ENCODE data around the gene TBX18. TPM values are rescaled to one million over a fixed set of nuclear protein-coding genes. Genes with fewer than 3 reads are reported as not detected.

Gene TBX18
- total RNA-seq, 2 experiments from 2014 or later: not detected

GRCh38 chr6:84762220-84763002 is 2.0 kb downstream of the TBX18 start:
- Histone ChIP-seq H3K9me2 (ENCODE audit: insufficient read depth, low read length) (no peaks in the 10 kb centered on the region), H3K79me2 (ENCODE audit: insufficient read depth, low read depth, low read length) (no peaks in the 10 kb centered on the region), H3K27ac (ENCODE audit: low read depth, low read length, poor library complexity, severe bottlenecking) (no peak overlapping the region), H3K4me2 (ENCODE audit: low read length) (no peak overlapping the region), H4K20me1 (ENCODE audit: insufficient read depth, low read length) (no peaks in the 10 kb centered on the region), H3K4me3 (ENCODE audit: low read depth, low read length, poor library complexity, severe bottlenecking) (no peak overlapping the region), H3K9me3 (ENCODE audit: low read length) (no peaks in the 10 kb centered on the region), H3K4me1 (ENCODE audit: insufficient read depth, low read length, poor library complexity, severe bottlenecking) (no peaks in the 10 kb centered on the region), H2AFZ (ENCODE audit: low read length) (no peak overlapping the region), H3K36me3 (ENCODE audit: insufficient read depth, low read length) (no peaks in the 10 kb centered on the region)
- ChIA-PET CTCF (ENCODE audit: unreplicated experiment) (no interaction called here), POLR2A (no interaction called here)
- BruUV-seq (replicated peaks): no TSS peak
- no peak for DNase-seq (ENCODE audit: low spot score)
- intact Hi-C loops (cut with micrococcal nuclease; ENCODE audit: unreplicated experiment): no loop called here
- TF ChIP-seq EZH2phosphoT487 (IDR thresholded peaks at IDR 0.05; ENCODE audit: borderline replicate concordance, low read depth, low read length) (no peak), CTCF (conservative IDR thresholded peaks at IDR 0.05; ENCODE audit: low read length) (no peak)

GRCh38 chr6:84758486-84758885 is 5.9 kb downstream of the TBX18 start:
- no peak overlapping the region for H3K4me2 ChIP-seq (ENCODE audit: low read length)
- H4K20me1 ChIP-seq (ENCODE audit: insufficient read depth, low read length): no peaks in the 10 kb centered on the region
- no peaks in the 10 kb centered on the region for H3K79me2 ChIP-seq (ENCODE audit: insufficient read depth, low read depth, low read length)
- no peak overlapping the region for H2AFZ ChIP-seq (ENCODE audit: low read length)
- no peaks in the 10 kb centered on the region for H3K9me3 ChIP-seq (ENCODE audit: low read length)
- no peaks in the 10 kb centered on the region for H3K4me1 ChIP-seq (ENCODE audit: insufficient read depth, low read length, poor library complexity, severe bottlenecking)
- no peaks in the 10 kb centered on the region for H3K36me3 ChIP-seq (ENCODE audit: insufficient read depth, low read length)
- intact Hi-C loops (cut with micrococcal nuclease; ENCODE audit: unreplicated experiment): no loop called here
- TF ChIP-seq CTCF (conservative IDR thresholded peaks at IDR 0.05; ENCODE audit: low read length): no peak
- TF ChIP-seq EZH2phosphoT487 (IDR thresholded peaks at IDR 0.05; ENCODE audit: borderline replicate concordance, low read depth, low read length): no peak
- BruUV-seq (replicated peaks): no TSS peak
- H3K9me2 ChIP-seq (ENCODE audit: insufficient read depth, low read length): no peaks in the 10 kb centered on the region
- ChIA-PET CTCF (ENCODE audit: unreplicated experiment) (no interaction called here), POLR2A (interaction anchor here (0.6 to 0.9 kb wide), 3 partner anchors 12 to 1160 kb away, joined by 3 to 4 read pairs (median 3); no protein-coding TSS in a partner anchor)
- DNase-seq (ENCODE audit: low spot score): no peak
- no peak overlapping the region for H3K27ac ChIP-seq (ENCODE audit: low read depth, low read length, poor library complexity, severe bottlenecking)
- H3K4me3 ChIP-seq (ENCODE audit: low read depth, low read length, poor library complexity, severe bottlenecking): no peak overlapping the region

- Histone ChIP-seq H3K4me3 (ENCODE audit: low read depth, low read length, poor library complexity, severe bottlenecking) (no peak overlapping the region), H2AFZ (ENCODE audit: low read length) (no peak overlapping the region), H3K36me3 (ENCODE audit: insufficient read depth, low read length) (no peaks in the 10 kb centered on the region), H3K4me1 (ENCODE audit: insufficient read depth, low read length, poor library complexity, severe bottlenecking) (no peaks in the 10 kb centered on the region), H3K4me2 (ENCODE audit: low read length) (no peak overlapping the region), H3K9me3 (ENCODE audit: low read length) (no peaks in the 10 kb centered on the region), H4K20me1 (ENCODE audit: insufficient read depth, low read length) (no peaks in the 10 kb centered on the region), H3K79me2 (ENCODE audit: insufficient read depth, low read depth, low read length) (no peaks in the 10 kb centered on the region), H3K9me2 (ENCODE audit: insufficient read depth, low read length) (no peaks in the 10 kb centered on the region), H3K27ac (ENCODE audit: low read depth, low read length, poor library complexity, severe bottlenecking) (no peak overlapping the region)
- CTCF ChIA-PET (ENCODE audit: unreplicated experiment): no interaction called here
- POLR2A ChIA-PET: no interaction called here
- TF ChIP-seq EZH2phosphoT487 (IDR thresholded peaks at IDR 0.05; ENCODE audit: borderline replicate concordance, low read depth, low read length) (no peak), CTCF (conservative IDR thresholded peaks at IDR 0.05; ENCODE audit: low read length) (no peak)
- no TSS peak for BruUV-seq (replicated peaks)
- no peak for DNase-seq (ENCODE audit: low spot score)
- intact Hi-C loops (cut with micrococcal nuclease; ENCODE audit: unreplicated experiment): no loop called here
Measured at GRCh38 chr6:84756877-84757276, 7.5 kb downstream of the TBX18 start.
